ENCODE data around the gene WDR31. TPM values are rescaled to one million over a fixed set of nuclear protein-coding genes. Genes with fewer than 3 reads are reported as not detected.
"Not testable (repeated sequence)": the region's sequence is repeated elsewhere in the genome, so short reads cannot be mapped to it uniquely, and the experiment has no call there.

The WDR31 gene
- total RNA-seq, 1 donor from 2014 or later = 3.4 TPM

DNA sequence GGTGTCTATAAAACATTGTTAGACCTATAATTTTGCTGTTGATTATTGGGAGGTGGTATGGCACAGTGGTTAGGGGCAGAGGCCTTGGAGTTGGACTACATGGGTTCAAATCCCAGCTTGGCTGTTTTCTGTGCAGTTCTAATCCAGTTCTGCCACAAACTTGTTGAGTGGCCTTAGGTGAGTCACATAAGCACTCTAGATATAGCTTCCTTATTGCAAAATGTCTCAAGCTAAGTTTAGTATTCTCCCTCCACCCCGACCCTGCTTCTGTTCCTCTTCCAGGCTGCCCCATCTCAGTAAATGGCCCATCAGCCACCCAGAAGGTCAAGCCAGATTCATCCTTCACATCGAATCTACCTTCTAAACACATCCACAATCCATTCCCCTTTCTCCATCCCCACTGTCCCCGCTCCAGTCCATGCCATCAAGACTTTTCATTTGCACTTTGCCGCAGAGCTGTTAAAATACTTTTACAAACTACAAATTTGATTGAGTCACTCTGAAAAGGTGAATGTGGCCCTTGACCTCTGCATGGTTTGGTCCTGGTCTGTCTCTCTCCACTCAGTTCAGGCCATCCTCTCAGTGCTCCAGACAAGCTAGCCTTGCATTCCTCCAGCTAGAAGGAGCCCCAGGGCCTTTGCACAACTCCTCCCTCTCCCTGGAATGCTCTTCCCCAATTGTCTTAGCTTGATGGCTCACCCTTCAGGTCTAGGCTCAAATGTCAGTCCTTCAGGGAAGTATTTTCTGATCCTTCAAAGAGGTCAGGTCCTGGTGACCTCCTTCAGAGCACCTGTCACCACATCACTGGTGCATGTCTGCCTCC lies 46.7 kb upstream of the WDR31 start:
- H3K36me3 Mint-ChIP-seq (ENCODE audit: unreplicated experiment) = peaks cover 28% of the 10 kb centered on the region
- no peaks in the 10 kb centered on the region for H3K9me3 Mint-ChIP-seq (ENCODE audit: unreplicated experiment)
- DNase-seq (ENCODE audit: extremely low spot score, unreplicated experiment) = no peak
- H3K27me3 Mint-ChIP-seq (ENCODE audit: unreplicated experiment) = no peaks in the 10 kb centered on the region
- TF ChIP-seq, protein P1, sequence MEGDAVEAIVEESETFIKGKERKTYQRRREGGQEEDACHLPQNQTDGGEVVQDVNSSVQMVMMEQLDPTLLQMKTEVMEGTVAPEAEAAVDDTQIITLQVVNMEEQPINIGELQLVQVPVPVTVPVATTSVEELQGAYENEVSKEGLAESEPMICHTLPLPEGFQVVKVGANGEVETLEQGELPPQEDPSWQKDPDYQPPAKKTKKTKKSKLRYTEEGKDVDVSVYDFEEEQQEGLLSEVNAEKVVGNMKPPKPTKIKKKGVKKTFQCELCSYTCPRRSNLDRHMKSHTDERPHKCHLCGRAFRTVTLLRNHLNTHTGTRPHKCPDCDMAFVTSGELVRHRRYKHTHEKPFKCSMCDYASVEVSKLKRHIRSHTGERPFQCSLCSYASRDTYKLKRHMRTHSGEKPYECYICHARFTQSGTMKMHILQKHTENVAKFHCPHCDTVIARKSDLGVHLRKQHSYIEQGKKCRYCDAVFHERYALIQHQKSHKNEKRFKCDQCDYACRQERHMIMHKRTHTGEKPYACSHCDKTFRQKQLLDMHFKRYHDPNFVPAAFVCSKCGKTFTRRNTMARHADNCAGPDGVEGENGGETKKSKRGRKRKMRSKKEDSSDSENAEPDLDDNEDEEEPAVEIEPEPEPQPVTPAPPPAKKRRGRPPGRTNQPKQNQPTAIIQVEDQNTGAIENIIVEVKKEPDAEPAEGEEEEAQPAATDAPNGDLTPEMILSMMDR (IDR thresholded peaks at IDR 0.05) = no peak
- no peaks in the 10 kb centered on the region for H3K4me1 Mint-ChIP-seq (ENCODE audit: unreplicated experiment)
- H3K27ac Mint-ChIP-seq (ENCODE audit: unreplicated experiment) = no peak overlapping the region
- H3K4me3 Mint-ChIP-seq (ENCODE audit: unreplicated experiment) = no peak overlapping the region

GRCh38 chr9:113381909-113382411 lies 41.9 kb upstream of the WDR31 start:
- no peaks in the 10 kb centered on the region for H3K4me1 Mint-ChIP-seq (ENCODE audit: unreplicated experiment)
- H3K27ac Mint-ChIP-seq (ENCODE audit: unreplicated experiment) = no peak overlapping the region
- H3K9me3 Mint-ChIP-seq (ENCODE audit: unreplicated experiment) = no peaks in the 10 kb centered on the region
- no peaks in the 10 kb centered on the region for H3K27me3 Mint-ChIP-seq (ENCODE audit: unreplicated experiment)
- peaks cover 6% of the 10 kb centered on the region for H3K36me3 Mint-ChIP-seq (ENCODE audit: unreplicated experiment)
- H3K4me3 Mint-ChIP-seq (ENCODE audit: unreplicated experiment) = no peak overlapping the region
- no peak for DNase-seq (ENCODE audit: extremely low spot score, unreplicated experiment)
- TF ChIP-seq, protein P1 (IDR thresholded peaks at IDR 0.05) = no peak

- DNase-seq (ENCODE audit: extremely low spot score, unreplicated experiment); H3K27me3 Mint-ChIP-seq (ENCODE audit: unreplicated experiment); H3K4me3 Mint-ChIP-seq (ENCODE audit: unreplicated experiment); H3K36me3 Mint-ChIP-seq (ENCODE audit: unreplicated experiment); H3K4me1 Mint-ChIP-seq (ENCODE audit: unreplicated experiment); H3K9me3 Mint-ChIP-seq (ENCODE audit: unreplicated experiment); H3K27ac Mint-ChIP-seq (ENCODE audit: unreplicated experiment): not testable (repeated sequence)
Measured at GRCh38 chr9:113381441-113381840, 41.4 kb upstream of the WDR31 start.

GRCh38 chr9:113380869-113381378 lies 40.8 kb upstream of the WDR31 start:
- H3K4me1 Mint-ChIP-seq (ENCODE audit: unreplicated experiment) = peaks cover 1% of the 10 kb centered on the region
- no peaks in the 10 kb centered on the region for H3K9me3 Mint-ChIP-seq (ENCODE audit: unreplicated experiment)

DNA sequence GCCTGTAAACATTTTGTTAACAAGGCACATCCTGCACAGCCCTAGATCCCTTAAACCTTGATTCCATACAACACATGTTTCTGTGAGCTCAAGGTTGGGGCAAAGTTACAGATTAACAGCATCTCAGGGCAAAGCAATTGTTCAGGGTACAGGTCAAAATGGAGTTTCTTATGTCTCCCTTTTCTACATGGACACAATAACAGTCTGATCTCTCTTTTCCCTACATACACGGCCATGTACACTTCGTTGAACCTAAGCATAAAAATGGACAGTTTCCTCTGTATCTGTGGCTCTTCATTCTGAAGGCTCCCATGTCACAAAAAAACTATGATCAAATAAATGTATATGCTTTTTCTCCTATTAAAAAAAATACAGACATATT lies 39.7 kb upstream of the WDR31 start:
- not testable (repeated sequence) for H3K27ac Mint-ChIP-seq (ENCODE audit: unreplicated experiment); H3K9me3 Mint-ChIP-seq (ENCODE audit: unreplicated experiment); H3K36me3 Mint-ChIP-seq (ENCODE audit: unreplicated experiment); H3K27me3 Mint-ChIP-seq (ENCODE audit: unreplicated experiment); H3K4me3 Mint-ChIP-seq (ENCODE audit: unreplicated experiment); H3K4me1 Mint-ChIP-seq (ENCODE audit: unreplicated experiment); DNase-seq (ENCODE audit: extremely low spot score, unreplicated experiment)

More at GRCh38 chr9:113380869-113381378, 40.8 kb upstream of the WDR31 start:
- DNase-seq (ENCODE audit: extremely low spot score, unreplicated experiment) = no peak
- Mint-ChIP-seq H3K27ac (ENCODE audit: unreplicated experiment) (no peak overlapping the region), H3K27me3 (ENCODE audit: unreplicated experiment) (no peaks in the 10 kb centered on the region), H3K4me3 (ENCODE audit: unreplicated experiment) (no peak overlapping the region), H3K36me3 (ENCODE audit: unreplicated experiment) (no peaks in the 10 kb centered on the region)
- TF ChIP-seq, protein P1 (IDR thresholded peaks at IDR 0.05) = no peak

GRCh38 chr9:113379094-113379828 lies 39.2 kb upstream of the WDR31 start:
- not testable (repeated sequence) for H3K4me3 Mint-ChIP-seq (ENCODE audit: unreplicated experiment)

More at GRCh38 chr9:113379094-113379828, 39.2 kb upstream of the WDR31 start:
- not testable (repeated sequence) for H3K9me3 Mint-ChIP-seq (ENCODE audit: unreplicated experiment); H3K36me3 Mint-ChIP-seq (ENCODE audit: unreplicated experiment); H3K27ac Mint-ChIP-seq (ENCODE audit: unreplicated experiment); H3K4me1 Mint-ChIP-seq (ENCODE audit: unreplicated experiment); DNase-seq (ENCODE audit: extremely low spot score, unreplicated experiment); H3K27me3 Mint-ChIP-seq (ENCODE audit: unreplicated experiment)

Data from osteocyte (in vitro differentiated cells).